SJCRH30 (cell line): Measurements from ENCODE around the gene VWF. TPM values are rescaled to one million over a fixed set of nuclear protein-coding genes. Genes with fewer than 3 reads are reported as not detected.
"Not testable (repeated sequence)": the region's sequence is repeated elsewhere in the genome, so short reads cannot be mapped to it uniquely, and the experiment has no call there.

ENCODE experiments used
- DNase-seq, 2 experiments: peaks; one replicate each; pipeline ENCODE4 v3.0.0-alpha.2; 2015 to 2020
- H3K27ac ChIP-seq: fragments of 250-450 bp; sonication (Bioruptor Pico); 2 replicates; pipeline ENCODE4 v1.5.1; 2020; ENCODE audit warnings: mild to moderate bottlenecking, moderate library complexity
- H3K27me3 ChIP-seq: fragments of 250-450 bp; sonication (Bioruptor Pico); 2 replicates; pipeline ENCODE4 v1.5.1; 2020; ENCODE audit warnings: mild to moderate bottlenecking, moderate library complexity
- H3K36me3 ChIP-seq: fragments of 250-450 bp; sonication (Bioruptor Pico); 2 replicates; pipeline ENCODE4 v1.5.1; 2020; ENCODE audit warnings: mild to moderate bottlenecking, moderate library complexity
- H3K4me1 ChIP-seq: fragments of 250-450 bp; sonication (Bioruptor Pico); 2 replicates; pipeline ENCODE4 v1.5.1; 2020; ENCODE audit warnings: mild to moderate bottlenecking, moderate library complexity
- H3K4me3 ChIP-seq: fragments of 250-450 bp; sonication (Bioruptor Pico); 2 replicates; pipeline ENCODE4 v1.5.1; 2020; ENCODE audit warnings: mild to moderate bottlenecking, moderate library complexity
- H3K9me3 ChIP-seq: fragments of 250-450 bp; sonication (Bioruptor Pico); replicated peaks from 2 replicates; pipeline ENCODE4 v1.5.1; 2020; ENCODE audit warnings: mild to moderate bottlenecking, moderate library complexity
- total RNA-seq: library from RNA; depleted of rRNA; stranded (reverse); fragments of >200 nt; shearing (Covaris generic); gene quantifications from 2 replicates; pipeline ENCODE4 v1.2.3, GENCODE V29; 2014

Gene VWF
- total RNA-seq, 1 experiment from 2014 or later: 0.73 TPM

DNA sequence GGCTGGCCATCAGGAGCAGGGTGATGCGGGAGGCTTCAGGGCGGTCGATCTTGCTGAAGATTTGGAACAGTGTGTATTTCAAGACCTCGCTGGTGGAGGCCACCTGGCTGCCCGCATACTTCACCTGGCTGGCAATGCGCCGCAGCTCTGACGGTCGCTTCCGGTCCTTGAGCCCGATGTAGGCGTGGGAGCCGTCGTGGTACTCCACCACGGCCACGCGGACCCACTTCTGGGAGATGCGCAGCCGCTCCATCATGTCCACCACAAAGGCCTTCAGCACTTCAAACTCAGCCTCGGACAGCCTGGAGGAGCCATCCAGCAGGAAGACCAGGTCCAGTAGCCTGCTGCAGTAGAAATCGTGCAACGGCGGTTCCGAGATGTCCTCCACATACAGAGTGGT is 105.2 kb downstream of the VWF start:
- H3K27me3 ChIP-seq, H3K4me3 ChIP-seq, H3K36me3 ChIP-seq, H3K9me3 ChIP-seq, DNase-seq, H3K27ac ChIP-seq, H3K4me1 ChIP-seq: not testable (repeated sequence)

DNA sequence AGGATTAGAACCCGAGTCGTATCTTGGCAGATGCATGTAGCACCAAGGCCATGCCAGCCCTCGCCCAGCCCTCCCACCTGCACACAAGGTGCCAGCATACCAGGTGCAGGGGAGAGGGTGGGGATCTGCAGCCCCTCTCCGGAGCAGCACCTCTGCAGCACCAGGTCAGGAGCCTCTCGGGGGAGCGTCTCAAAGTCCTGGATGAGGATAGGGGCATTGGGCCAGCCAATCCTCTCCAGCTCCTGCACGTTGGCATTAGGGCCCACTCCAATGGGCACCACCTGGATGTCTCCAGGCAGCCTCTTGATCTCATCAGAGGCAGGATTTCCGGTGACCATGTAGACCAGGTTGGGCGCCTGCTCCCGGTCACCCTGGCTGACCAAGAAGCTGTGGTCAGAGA is 106.2 kb downstream of the VWF start:
- no peak for DNase-seq
- Histone ChIP-seq H3K4me1 (no peaks in the 10 kb centered on the region), H3K9me3 (no peaks in the 10 kb centered on the region), H3K27ac (no peak overlapping the region), H3K27me3 (no peaks in the 10 kb centered on the region), H3K4me3 (no peak overlapping the region), H3K36me3 (no peaks in the 10 kb centered on the region)

DNA sequence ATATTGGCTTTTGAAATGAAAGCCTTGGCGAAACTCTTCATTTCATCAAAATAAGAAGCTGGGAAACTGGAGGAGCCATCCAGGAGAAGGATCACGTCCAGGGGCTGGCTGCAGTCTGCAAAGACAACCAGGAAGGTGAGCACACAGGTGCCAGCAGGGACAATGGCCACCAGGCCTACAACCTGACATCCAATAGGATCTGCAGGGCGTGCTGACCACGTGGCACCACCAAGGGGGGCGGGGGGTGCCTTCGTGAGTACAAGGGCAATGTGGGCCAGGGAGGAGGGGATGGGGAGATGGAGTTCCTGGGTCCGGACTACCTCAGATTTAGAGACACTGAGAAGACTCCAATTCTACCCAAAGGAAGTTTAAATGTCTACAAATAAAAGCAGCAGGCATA is 107.7 kb downstream of the VWF start:
- no peak for DNase-seq
- H3K36me3 ChIP-seq: no peaks in the 10 kb centered on the region
- no peak overlapping the region for H3K27ac ChIP-seq

DNA sequence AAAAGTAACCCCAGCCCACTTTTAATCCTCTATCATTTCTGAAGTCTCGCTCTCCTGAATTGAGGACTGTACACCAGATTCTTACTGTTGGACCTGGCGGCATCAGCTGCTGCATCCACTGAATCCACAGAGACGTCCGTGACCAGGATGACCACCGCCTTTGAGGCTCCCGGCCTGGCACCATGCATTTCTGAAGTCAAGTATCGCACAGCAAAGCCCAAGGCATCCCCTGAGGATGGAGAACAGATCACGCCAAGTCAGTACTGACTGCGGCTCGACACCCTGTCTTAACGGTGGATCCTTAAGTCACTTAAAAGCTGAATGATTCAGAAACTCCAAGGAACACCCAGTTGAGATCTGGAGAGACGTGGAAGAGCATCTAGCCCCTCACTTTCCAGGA is 108.5 kb downstream of the VWF start:
- DNase-seq, H3K27me3 ChIP-seq: not testable (repeated sequence)

More for the DNA sequence above, 107.7 kb downstream of the VWF start:
- Histone ChIP-seq H3K4me3 (no peak overlapping the region), H3K27me3 (no peaks in the 10 kb centered on the region), H3K4me1 (no peaks in the 10 kb centered on the region), H3K9me3 (no peaks in the 10 kb centered on the region)

DNA sequence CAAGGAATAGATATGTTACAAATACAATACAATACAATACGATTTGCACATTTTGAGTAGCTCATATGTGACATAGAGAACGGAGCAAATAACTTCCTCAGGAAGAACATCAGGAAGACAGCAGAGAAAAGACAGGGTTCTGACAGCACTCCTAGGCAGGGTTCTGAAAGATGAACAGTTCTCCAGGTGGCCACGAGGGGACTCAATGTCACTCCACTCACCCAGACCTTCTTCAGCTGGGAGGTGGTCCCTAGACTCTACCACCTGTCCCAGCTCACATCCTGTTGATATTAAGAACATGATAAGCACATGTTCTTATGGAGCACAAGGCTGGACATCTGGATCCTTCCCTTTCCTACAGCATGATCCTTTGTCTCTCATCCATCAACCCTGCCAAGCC is 109.2 kb downstream of the VWF start:
- H3K27ac ChIP-seq, H3K9me3 ChIP-seq, H3K4me3 ChIP-seq, H3K36me3 ChIP-seq, H3K27me3 ChIP-seq, DNase-seq, H3K4me1 ChIP-seq: not testable (repeated sequence)

More for the DNA sequence above, 108.5 kb downstream of the VWF start:
- H3K4me1 ChIP-seq, H3K36me3 ChIP-seq, H3K27ac ChIP-seq, H3K9me3 ChIP-seq, H3K4me3 ChIP-seq: not testable (repeated sequence)

DNA sequence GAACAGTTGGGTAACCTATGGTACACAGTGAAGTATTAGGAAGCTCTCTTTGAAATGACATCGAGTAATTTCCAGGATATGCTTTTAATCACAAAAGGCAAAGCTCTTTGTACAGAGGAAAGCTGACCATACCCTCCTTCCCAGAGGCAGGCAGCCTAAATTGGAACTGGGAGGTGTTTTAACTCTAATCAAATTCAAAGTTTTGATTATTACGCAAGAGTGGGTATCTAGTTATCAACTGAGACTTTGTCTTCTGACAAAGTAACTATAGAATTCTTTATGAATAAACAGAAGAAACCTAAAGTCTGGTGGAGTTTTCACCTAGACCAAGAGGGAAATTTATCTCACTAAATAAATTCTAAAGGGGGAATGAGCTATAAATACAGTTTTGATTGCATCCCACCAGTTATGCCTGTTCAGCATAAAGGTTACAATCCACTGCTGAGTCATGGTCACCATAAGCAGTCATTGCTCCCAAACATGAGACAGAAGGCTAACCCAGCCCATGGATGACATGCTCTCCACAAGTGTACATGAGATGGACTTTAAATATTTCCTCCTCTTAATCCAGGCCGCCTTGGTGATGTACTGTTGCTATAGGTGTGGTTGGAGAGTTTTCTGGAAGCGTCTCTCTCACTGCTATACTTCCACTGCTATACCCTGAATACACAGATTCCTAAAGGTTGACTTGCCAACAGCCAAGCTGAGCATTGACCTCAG is 113.7 kb downstream of the VWF start:
- DNase-seq, H3K9me3 ChIP-seq, H3K27me3 ChIP-seq, H3K4me3 ChIP-seq, H3K36me3 ChIP-seq, H3K27ac ChIP-seq, H3K4me1 ChIP-seq: not testable (repeated sequence)

DNA sequence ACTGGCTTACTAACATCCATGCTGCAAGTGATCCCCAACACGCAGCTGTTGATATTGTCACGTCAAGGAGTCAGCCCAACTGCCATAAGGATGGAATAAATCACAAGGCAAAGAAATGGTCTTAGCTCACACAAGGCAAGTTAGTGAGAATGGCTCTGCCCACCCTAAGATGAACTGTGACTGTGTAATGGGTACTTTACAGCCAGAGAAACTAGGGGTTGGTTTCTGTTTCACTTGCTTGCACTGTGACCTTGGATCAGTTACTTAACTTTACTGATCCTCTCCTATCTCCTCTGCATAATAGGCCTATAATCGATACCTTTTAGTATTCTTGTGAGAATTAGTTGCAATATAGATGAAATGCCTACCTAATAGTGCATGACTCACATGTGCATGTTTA is 127.2 kb downstream of the VWF start:
- H3K27ac ChIP-seq: no peak overlapping the region
- no peaks in the 10 kb centered on the region for H3K9me3 ChIP-seq
- H3K36me3 ChIP-seq: no peaks in the 10 kb centered on the region
- H3K27me3 ChIP-seq: peaks cover 5% of the 10 kb centered on the region
- no peak for DNase-seq
- H3K4me3 ChIP-seq: no peak overlapping the region
- H3K4me1 ChIP-seq: no peaks in the 10 kb centered on the region

DNA sequence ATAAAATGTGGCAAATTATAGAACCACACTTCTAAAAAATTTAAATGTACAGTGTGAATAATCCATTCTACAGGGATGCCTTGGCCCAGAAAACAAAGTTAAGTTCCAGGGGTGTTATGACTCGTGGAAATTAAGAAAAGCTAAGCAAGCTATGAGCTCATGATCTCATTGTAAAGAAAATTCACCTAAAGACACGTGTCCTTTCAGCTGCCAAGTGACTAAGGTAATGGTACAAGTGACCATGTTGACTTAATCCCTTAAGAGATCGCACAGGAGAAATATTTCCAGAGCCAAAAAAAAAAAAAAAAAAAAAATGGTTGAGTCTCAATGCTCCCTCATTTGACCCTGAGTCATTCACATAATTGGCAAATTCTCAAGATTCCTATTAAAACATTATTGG is 128.0 kb downstream of the VWF start:
- no peak for DNase-seq
- Histone ChIP-seq H3K36me3 (no peaks in the 10 kb centered on the region), H3K27me3 (peaks cover 5% of the 10 kb centered on the region), H3K4me3 (no peak overlapping the region), H3K9me3 (no peaks in the 10 kb centered on the region), H3K27ac (no peak overlapping the region), H3K4me1 (no peaks in the 10 kb centered on the region)

DNA sequence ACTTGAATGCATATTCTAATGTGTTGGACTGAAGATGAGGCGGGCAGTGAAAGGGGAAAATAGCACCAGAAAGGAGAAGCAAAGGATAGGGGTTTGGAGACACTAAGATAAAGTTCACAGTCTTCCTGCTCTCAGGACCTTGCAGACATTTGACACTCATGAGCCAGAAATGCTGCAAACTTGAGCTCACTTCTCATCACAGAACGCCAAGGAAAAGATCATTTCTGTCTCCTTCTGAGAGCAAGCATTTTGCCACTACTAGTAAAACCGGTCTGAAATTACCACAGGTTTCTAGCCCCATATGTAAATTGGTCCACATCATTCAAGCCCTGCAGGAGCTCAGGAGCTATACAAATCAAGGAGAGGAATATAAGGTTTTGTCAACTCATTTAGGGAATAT is 134.8 kb downstream of the VWF start:
- no peaks in the 10 kb centered on the region for H3K36me3 ChIP-seq
- H3K27ac ChIP-seq: no peak overlapping the region
- H3K4me1 ChIP-seq: no peaks in the 10 kb centered on the region
- no peaks in the 10 kb centered on the region for H3K9me3 ChIP-seq
- H3K27me3 ChIP-seq: peaks cover 7% of the 10 kb centered on the region
- H3K4me3 ChIP-seq: no peak overlapping the region
- no peak for DNase-seq

DNA sequence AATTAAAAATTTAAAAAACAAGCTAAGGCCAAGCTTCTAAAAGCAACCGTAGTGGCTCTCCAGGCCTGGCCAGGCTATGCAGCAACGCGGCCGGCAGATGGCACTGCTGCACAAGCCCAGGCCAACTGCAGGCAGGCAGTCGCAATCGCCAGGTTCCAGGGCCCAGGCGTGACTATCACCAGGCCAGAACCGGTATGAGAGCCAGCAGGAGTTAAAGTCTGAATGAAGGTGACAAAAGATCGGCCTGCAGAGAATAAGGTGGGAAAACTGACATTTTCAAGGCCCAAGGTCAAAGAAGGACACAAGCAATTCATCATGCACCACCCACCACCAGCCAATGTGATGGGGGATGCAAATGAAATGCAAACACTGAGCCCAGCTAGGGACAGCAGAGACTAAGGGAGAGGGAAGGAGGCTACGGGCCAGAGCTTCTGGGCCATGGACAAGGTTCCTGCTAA is 135.8 kb downstream of the VWF start:
- Histone ChIP-seq H3K36me3 (no peaks in the 10 kb centered on the region), H3K4me3 (no peak overlapping the region), H3K27ac (no peak overlapping the region), H3K4me1 (no peaks in the 10 kb centered on the region), H3K9me3 (no peaks in the 10 kb centered on the region), H3K27me3 (peaks cover 3% of the 10 kb centered on the region; the same call in 1 of the 2 replicates)
- peak; percentile 55 to 75 for DNase-seq

DNA sequence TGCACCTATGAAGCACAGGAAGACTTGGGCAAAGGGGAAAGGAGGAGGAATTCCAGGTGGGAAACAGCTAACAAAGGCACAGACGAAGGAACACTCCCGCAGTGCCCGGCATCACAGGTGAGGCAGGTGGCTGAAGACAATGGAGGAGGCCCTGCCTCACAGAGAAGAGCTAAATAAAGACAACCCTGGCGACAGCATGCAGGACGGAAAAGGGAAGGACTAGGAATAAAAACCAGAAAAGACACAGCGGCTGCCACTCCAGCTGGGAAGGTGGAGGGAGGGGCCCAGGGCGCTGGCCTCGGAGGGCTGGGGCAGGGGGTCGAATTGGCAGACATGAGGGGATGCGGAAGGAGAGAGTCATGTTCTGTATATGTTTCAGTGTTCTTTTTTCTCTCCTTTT is 136.4 kb downstream of the VWF start:
- no peak overlapping the region for H3K27ac ChIP-seq
- no peaks in the 10 kb centered on the region for H3K4me1 ChIP-seq
- H3K27me3 ChIP-seq: peaks cover 3% of the 10 kb centered on the region; the same call in 1 of the 2 replicates
- no peak overlapping the region for H3K4me3 ChIP-seq
- no peaks in the 10 kb centered on the region for H3K36me3 ChIP-seq
- DNase-seq: no peak
- H3K9me3 ChIP-seq: no peaks in the 10 kb centered on the region

DNA sequence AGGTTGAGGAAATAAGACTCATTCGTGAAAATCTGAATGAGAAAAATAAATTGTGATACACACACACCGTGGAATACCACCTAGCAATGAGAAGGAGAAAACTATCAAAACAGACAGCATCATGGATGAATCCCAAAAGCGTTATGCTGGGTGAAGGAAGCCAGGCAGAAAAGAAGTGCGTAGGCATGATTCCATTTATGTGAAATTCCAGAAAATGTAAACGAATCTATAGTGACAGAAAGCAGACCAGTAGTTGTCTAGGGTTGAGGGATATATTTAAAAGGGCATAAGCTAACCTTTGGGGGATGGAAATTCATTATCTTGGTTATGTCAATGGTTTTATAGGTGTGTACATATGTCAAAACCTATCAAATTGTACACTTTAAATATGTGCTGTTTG is 136.9 kb downstream of the VWF start:
- H3K27me3 ChIP-seq: 0 out of 2 replicates have a peak, but pooled peaks cover 3% of the 10 kb centered on the region
- DNase-seq: no peak
- no peaks in the 10 kb centered on the region for H3K9me3 ChIP-seq
- no peaks in the 10 kb centered on the region for H3K4me1 ChIP-seq
- no peak overlapping the region for H3K4me3 ChIP-seq
- H3K36me3 ChIP-seq: no peaks in the 10 kb centered on the region
- no peak overlapping the region for H3K27ac ChIP-seq

DNA sequence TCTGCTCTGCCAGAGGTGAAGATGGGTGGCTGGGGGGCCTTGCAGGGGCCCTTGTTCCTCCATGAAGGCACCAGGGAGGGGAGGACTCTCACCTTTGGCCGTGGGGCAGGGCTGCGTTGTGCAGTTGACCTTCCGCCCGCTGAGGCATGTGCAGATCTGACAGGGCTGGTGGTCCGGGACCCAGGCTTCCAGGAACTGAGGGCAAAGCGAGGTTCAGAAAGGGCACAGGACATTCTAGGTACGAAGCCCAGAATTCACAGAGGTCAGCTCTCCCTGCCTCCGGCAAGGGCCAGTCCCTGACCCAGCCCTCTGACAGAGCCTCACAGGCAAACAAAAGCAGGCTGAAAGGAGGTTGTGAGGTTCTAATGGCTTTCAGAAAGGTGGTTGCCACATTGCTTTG is 139.0 kb downstream of the VWF start:
- no peak overlapping the region for H3K4me3 ChIP-seq

DNA sequence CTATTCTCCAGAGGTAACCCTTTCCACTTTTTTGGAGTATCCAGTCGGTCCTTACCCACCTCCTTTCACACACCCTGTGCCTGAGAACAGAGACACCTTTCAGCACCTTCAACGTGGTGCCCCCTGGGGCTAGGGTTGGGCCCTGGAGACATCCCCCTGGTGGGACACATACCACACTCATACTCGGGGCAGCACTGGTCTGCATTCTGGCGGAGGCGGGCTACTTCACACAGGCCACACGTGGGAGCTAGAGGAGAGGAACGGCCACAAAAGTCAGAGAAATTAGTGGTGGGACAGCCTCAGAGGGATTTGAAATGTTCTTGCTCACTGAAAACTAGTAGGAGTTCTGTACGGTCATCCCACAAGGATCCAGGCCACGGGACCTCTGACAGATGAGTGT is 139.6 kb downstream of the VWF start:
- Histone ChIP-seq H3K27ac (no peak overlapping the region), H3K27me3 (0 out of 2 replicates have a peak, but pooled peaks cover 3% of the 10 kb centered on the region), H3K4me1 (no peaks in the 10 kb centered on the region), H3K36me3 (no peaks in the 10 kb centered on the region), H3K4me3 (no peak overlapping the region), H3K9me3 (no peaks in the 10 kb centered on the region)
- no peak for DNase-seq

More for the DNA sequence above, 139.0 kb downstream of the VWF start:
- 0 out of 2 replicates have a peak, but pooled peaks cover 3% of the 10 kb centered on the region for H3K27me3 ChIP-seq
- no peak overlapping the region for H3K27ac ChIP-seq
- H3K9me3 ChIP-seq: no peaks in the 10 kb centered on the region
- no peaks in the 10 kb centered on the region for H3K36me3 ChIP-seq
- DNase-seq: no peak
- no peaks in the 10 kb centered on the region for H3K4me1 ChIP-seq

DNA sequence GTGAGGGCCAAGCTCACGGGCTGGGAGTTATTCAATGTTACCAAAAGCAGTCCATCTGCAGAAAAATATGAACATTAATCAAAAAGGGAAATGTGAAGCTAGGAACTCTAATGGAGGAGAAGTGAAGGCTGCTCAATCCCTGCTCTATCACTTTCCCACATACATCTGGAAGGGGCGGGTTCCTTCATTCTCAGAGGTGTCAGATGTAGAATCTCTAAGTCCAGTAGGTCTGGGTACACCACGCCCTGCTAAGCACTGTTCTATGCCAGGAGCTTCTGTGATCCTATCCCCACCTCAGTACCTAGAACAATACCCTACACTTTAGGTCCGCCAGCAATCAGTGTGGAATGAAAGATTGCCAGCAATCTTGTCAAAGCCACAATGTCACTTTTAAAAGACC is 142.4 kb downstream of the VWF start:
- Histone ChIP-seq H3K27me3 (peaks cover under 1% of the 10 kb centered on the region; the same call in 1 of the 2 replicates), H3K27ac (no peak overlapping the region), H3K9me3 (no peaks in the 10 kb centered on the region), H3K36me3 (no peaks in the 10 kb centered on the region), H3K4me3 (no peak overlapping the region), H3K4me1 (no peaks in the 10 kb centered on the region)
- no peak for DNase-seq

DNA sequence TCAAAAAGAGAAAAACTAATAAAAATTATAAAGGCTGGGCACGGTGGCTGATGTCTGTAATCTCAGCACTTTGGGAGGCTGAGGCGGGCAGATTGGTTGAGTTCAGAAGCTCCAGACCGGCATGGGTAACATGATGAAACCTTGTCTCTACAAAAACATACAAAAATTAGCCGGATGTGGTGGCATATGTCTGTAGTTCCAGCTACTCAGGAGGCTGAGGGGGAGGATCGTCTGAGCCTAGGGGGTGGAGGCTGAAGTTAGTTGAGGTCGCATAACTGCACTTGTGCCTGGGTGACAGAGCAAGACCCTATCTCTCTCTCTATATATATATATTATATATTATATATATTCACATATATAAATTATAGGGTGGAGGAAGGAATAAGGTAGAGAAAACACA is 146.9 kb downstream of the VWF start:
- Histone ChIP-seq H3K9me3 (no peaks in the 10 kb centered on the region), H3K27ac (no peak overlapping the region), H3K27me3 (peaks cover 30% of the 10 kb centered on the region; the same call in 1 of the 2 replicates), H3K4me3 (no peak overlapping the region), H3K36me3 (no peaks in the 10 kb centered on the region), H3K4me1 (no peaks in the 10 kb centered on the region)
- DNase-seq: no peak
